HEK293 (cell line): Measurements from ENCODE around the gene MBD5.

Source experiments
- CTCF ChIA-PET: fragments of 350-600 bp; formaldehyde crosslinking; extraction: SDS; loops from one replicate; lab custom pipeline; 2021; ENCODE audit warnings: antibody characterized with exemption; lab: Yijun Ruan, JAX
- POLR2A ChIA-PET: fragments of 300-600 bp; formaldehyde crosslinking; extraction: SDS; loops from one replicate; lab custom pipeline; 2020; ENCODE audit warnings: antibody characterized with exemption, inconsistent platforms; lab: Yijun Ruan, JAX
- H3K27ac ChIP-seq: fragments of 200-500 bp; sonication (Bioruptor generic); 2 replicates; pipeline ENCODE4 v1.5.1; 2014; ENCODE audit warnings: low read depth, low read length, control low read depth, inconsistent platforms; ENCODE audit errors: extremely low read depth
- H3K36me3 ChIP-seq, 2 experiments: fragments of 200-500 bp in 1 of 2; sonication (Bioruptor generic) in 1 of 2; 1 replicate in 1 of 2; 2 replicates in 1 of 2; pipeline ENCODE4 v1.5.1; 2014 to 2017; ENCODE audit warnings: inconsistent platforms in 2 of 2, low read length in 2 of 2; ENCODE audit not compliant: control insufficient read depth in 2 of 2, insufficient read depth in 1 of 2
- H3K4me1 ChIP-seq: fragments of 200-500 bp; sonication (Bioruptor generic); 2 replicates; pipeline ENCODE4 v1.5.1; 2014; ENCODE audit warnings: mild to moderate bottlenecking, low read length, inconsistent platforms; ENCODE audit not compliant: control insufficient read depth, insufficient read depth
- H3K4me3 ChIP-seq: 2 replicates; pipeline ENCODE4 v1.5.1; 2011; ENCODE audit warnings: low read depth, mild to moderate bottlenecking, control low read depth, low read length, moderate library complexity
- H3K9me3 ChIP-seq: fragments of 200-500 bp; sonication (Bioruptor generic); 2 replicates; pipeline ENCODE4 v1.5.1; 2014; ENCODE audit warnings: low read depth, low read length, inconsistent platforms; ENCODE audit not compliant: control insufficient read depth, insufficient read depth
- ATF2 ChIP-seq: fragments of 450-650 bp; formaldehyde crosslinking; IDR thresholded peaks from 2 replicates; pipeline ENCODE4 v1.5.1; 2016; ENCODE audit warnings: missing biosample characterization, missing genetic modification characterization, low read depth
- GLIS2 ChIP-seq: fragments of 450-650 bp; formaldehyde crosslinking; IDR thresholded peaks from 2 replicates; pipeline ENCODE4 v1.5.1; 2016; ENCODE audit warnings: missing biosample characterization, missing genetic modification characterization
- HOXD13 ChIP-seq: sonication (generic); formaldehyde crosslinking; IDR thresholded peaks from 2 replicates; pipeline ENCODE4 v1.8.0; 2022; ENCODE audit warnings: missing genetic modification reagents, borderline replicate concordance
- PATZ1 ChIP-seq: fragments of 450-650 bp; formaldehyde crosslinking; IDR thresholded peaks from 2 replicates; pipeline ENCODE4 v1.5.1; 2016; ENCODE audit warnings: missing biosample characterization, missing genetic modification characterization
- REST ChIP-seq: fragments of 450-650 bp; formaldehyde crosslinking; IDR thresholded peaks from 2 replicates; pipeline ENCODE4 v1.5.1; 2016; ENCODE audit warnings: missing biosample characterization, missing genetic modification characterization
- ZBTB20 ChIP-seq: fragments of 450-650 bp; formaldehyde crosslinking; IDR thresholded peaks from 2 replicates; pipeline ENCODE4 v1.5.1; 2016; ENCODE audit warnings: missing biosample characterization, missing genetic modification characterization
- ZNF146 ChIP-seq: fragments of 450-650 bp; formaldehyde crosslinking; IDR thresholded peaks from 2 replicates; pipeline ENCODE4 v1.5.1; 2016; ENCODE audit warnings: missing biosample characterization, missing genetic modification characterization
- ZNF202 ChIP-seq: fragments of 450-650 bp; formaldehyde crosslinking; IDR thresholded peaks from 2 replicates; pipeline ENCODE4 v1.5.1; 2016; ENCODE audit warnings: missing biosample characterization, missing genetic modification characterization, borderline replicate concordance
- ZNF24 ChIP-seq: fragments of 450-650 bp; formaldehyde crosslinking; IDR thresholded peaks from 2 replicates; pipeline ENCODE4 v1.5.1; 2016; ENCODE audit warnings: missing biosample characterization, missing genetic modification characterization
- ZNF280D ChIP-seq: fragments of 450-650 bp; formaldehyde crosslinking; IDR thresholded peaks from 2 replicates; pipeline ENCODE4 v1.5.1; 2016; ENCODE audit warnings: missing biosample characterization, missing genetic modification characterization
- ZNF501 ChIP-seq: fragments of 450-650 bp; formaldehyde crosslinking; IDR thresholded peaks from 2 replicates; pipeline ENCODE4 v1.5.1; 2016; ENCODE audit warnings: missing biosample characterization, missing genetic modification characterization
- ZNF513 ChIP-seq: fragments of 450-650 bp; IDR thresholded peaks from 2 replicates; pipeline ENCODE4 v1.5.1; 2018; ENCODE audit warnings: missing biosample characterization, missing genetic modification characterization
- ZNF600 ChIP-seq: fragments of 450-650 bp; formaldehyde crosslinking; IDR thresholded peaks from 2 replicates; pipeline ENCODE4 v1.5.1; 2016; ENCODE audit warnings: missing biosample characterization, missing genetic modification characterization
- ZNF76 ChIP-seq: fragments of 450-650 bp; formaldehyde crosslinking; IDR thresholded peaks from 2 replicates; pipeline ENCODE4; 2016; ENCODE audit warnings: low read depth, missing biosample characterization, missing genetic modification characterization, borderline replicate concordance
- ZSCAN23 ChIP-seq: fragments of 450-650 bp; formaldehyde crosslinking; IDR thresholded peaks from 2 replicates; pipeline ENCODE4 v1.5.1; 2016; ENCODE audit warnings: missing biosample characterization, missing genetic modification characterization
- ZSCAN5A ChIP-seq: fragments of 450-650 bp; formaldehyde crosslinking; IDR thresholded peaks from 2 replicates; pipeline ENCODE4 v1.5.1; 2016; ENCODE audit warnings: missing biosample characterization, missing genetic modification characterization

The MBD5 gene

GRCh38 chr2:148221166-148221565 is 200.3 kb downstream of the MBD5 start:
- no peaks in the 10 kb centered on the region for H3K36me3 ChIP-seq
- H3K4me1 ChIP-seq, result no peaks in the 10 kb centered on the region
- H3K4me3 ChIP-seq, result no peak overlapping the region
- CTCF ChIA-PET, result no interaction called here
- H3K27ac ChIP-seq, result no peak overlapping the region
- TF ChIP-seq ZBTB20 (tag by site-specific recombination), result no peak
- no peak for TF ChIP-seq ZNF146 (tag by site-specific recombination)
- TF ChIP-seq ZNF501 (tag by site-specific recombination), result no peak
- TF ChIP-seq ZNF24 (tag by site-specific recombination), result no peak
- TF ChIP-seq ZNF513 (tag by site-specific recombination), result no peak
- no peak for TF ChIP-seq REST
- H3K9me3 ChIP-seq, result no peaks in the 10 kb centered on the region
- POLR2A ChIA-PET, result no interaction called here

GRCh38 chr2:148221926-148222325 is 201.0 kb downstream of the MBD5 start:
- Histone ChIP-seq H3K27ac (no peak overlapping the region), H3K36me3 (no peaks in the 10 kb centered on the region), H3K9me3 (no peaks in the 10 kb centered on the region), H3K4me3 (no peak overlapping the region), H3K4me1 (no peaks in the 10 kb centered on the region)
- POLR2A ChIA-PET, result no interaction called here
- CTCF ChIA-PET, result no interaction called here
- TF ChIP-seq ZNF202 (tag by site-specific recombination), result no peak
- no peak for TF ChIP-seq ZNF600
- no peak for TF ChIP-seq ZSCAN5A
- no peak for TF ChIP-seq HOXD13 (CRISPR knock-in tag)
- no peak for TF ChIP-seq ATF2 (tag by site-specific recombination)
- no peak for TF ChIP-seq PATZ1
- TF ChIP-seq ZNF76 (tag by site-specific recombination), result no peak
- TF ChIP-seq ZNF280D (tag by site-specific recombination), result peak; percentile 95
- no peak for TF ChIP-seq ZNF513 (tag by site-specific recombination)
- no peak for TF ChIP-seq ZSCAN23
- TF ChIP-seq GLIS2 (tag by site-specific recombination), result no peak
